HepG2 (cell line): ENCODE measurements around the gene SYNGAP1. TPM values are rescaled to one million over a fixed set of nuclear protein-coding genes. Genes with fewer than 3 reads are reported as not detected.
A peak's percentile ranks its signal among the peaks of the same experiment; 100 is the strongest.

Experiments used
- CEBPB ChIP-seq: IDR thresholded peaks from 2 replicates; pipeline ENCODE4 v1.6.1; 2011; ENCODE audit warnings: low read depth, low read length, improper control_type of control experiment, borderline replicate concordance
- CREB1 ChIP-seq, 2 experiments: fragments of 450-650 bp in 1 of 2; IDR thresholded peaks; 2 replicates each; pipeline ENCODE4 v1.6.1; 2016 to 2017; ENCODE audit warnings: control low read depth in 1 of 2, mild to moderate bottlenecking in 1 of 2, missing compliant biosample characterization in 1 of 2, missing genetic modification characterization in 1 of 2
- EZH2 ChIP-seq: conservative IDR thresholded peaks from 2 replicates; pipeline ENCODE4 v1.6.1; 2012; ENCODE audit warnings: mild to moderate bottlenecking, low read depth, low read length, moderate library complexity
- GATAD2A ChIP-seq: IDR thresholded peaks from 2 replicates; pipeline ENCODE4 v1.6.1; 2016
- GZF1 ChIP-seq: sonication (generic); formaldehyde crosslinking; IDR thresholded peaks from 2 replicates; pipeline ENCODE4 v1.5.1; 2020; ENCODE audit warnings: mild to moderate bottlenecking, missing genetic modification reagents
- KLF13 ChIP-seq: sonication (generic); formaldehyde crosslinking; IDR thresholded peaks from 2 replicates; pipeline ENCODE4 v1.4.0; 2020; ENCODE audit warnings: mild to moderate bottlenecking, missing genetic modification reagents
- PAF1 ChIP-seq: IDR thresholded peaks from 2 replicates; pipeline ENCODE4 v1.6.1; 2016; ENCODE audit warnings: missing genetic modification reagents, missing compliant biosample characterization
- PRMT3 ChIP-seq: sonication (generic); formaldehyde crosslinking; IDR thresholded peaks from 2 replicates; pipeline ENCODE4 v1.8.1; 2022; ENCODE audit warnings: low read depth, mild to moderate bottlenecking, moderate library complexity, missing genetic modification reagents, borderline replicate concordance
- SIX1 ChIP-seq: sonication (generic); formaldehyde crosslinking; IDR thresholded peaks from 2 replicates; pipeline ENCODE4 v1.4.0; 2020; ENCODE audit warnings: missing genetic modification reagents, borderline replicate concordance
- ZNF33A ChIP-seq: sonication (generic); formaldehyde crosslinking; IDR thresholded peaks from 2 replicates; pipeline ENCODE4 v1.5.1; 2020; ENCODE audit warnings: missing genetic modification reagents, mild to moderate bottlenecking, moderate library complexity, borderline replicate concordance
- ZNF549 ChIP-seq: sonication (generic); formaldehyde crosslinking; IDR thresholded peaks from 2 replicates; pipeline ENCODE4 v1.5.0; 2020; ENCODE audit warnings: missing genetic modification reagents
- ZNF720 ChIP-seq: sonication (generic); formaldehyde crosslinking; IDR thresholded peaks from 2 replicates; pipeline ENCODE4 v1.4.0; 2020; ENCODE audit warnings: missing genetic modification reagents
- polyA plus RNA-seq, 8 experiments: library from polyadenylated mRNA; depleted of rRNA in 3 of 8; stranded (reverse) in 7 of 8; unstranded in 1 of 8; fragments of >200 nt; fragmentation: Illumina TruSeq in 4 of 8; extraction: Trizol in 4 of 8; gene quantifications; 2 replicates each; pipeline versions ENCODE4 v1.2.1 to v1.2.3, GENCODE V29; 2011 to 2016; ENCODE audit warnings: low read depth in 4 of 8, missing spikeins in 1 of 8, mixed read lengths in 1 of 8; ENCODE audit not compliant: insufficient read depth in 1 of 8
- total RNA-seq, 5 experiments: library from RNA; depleted of rRNA; stranded (reverse); fragments of >200 nt; fragmentation: Illumina TruSeq; extraction: Trizol; gene quantifications; 2 replicates each; pipeline ENCODE4 v1.2.3, GENCODE V29; 2016; ENCODE audit warnings: low read depth in 1 of 5
- TF ChIP-seq, protein P1 (sequence below): sonication (generic); formaldehyde crosslinking; IDR thresholded peaks from 2 replicates; pipeline ENCODE4 v1.4.0; 2020; ENCODE audit warnings: mild to moderate bottlenecking, missing genetic modification reagents
- TF ChIP-seq, protein P2 (sequence below), 2 experiments: fragments of 450-650 bp in 1 of 2; sonication (generic) in 1 of 2; formaldehyde crosslinking; IDR thresholded peaks; 2 replicates each; pipeline versions ENCODE4 v1.5.0 to v1.8.0; 2020 to 2022; ENCODE audit warnings: mild to moderate bottlenecking in 1 of 2, missing genetic modification reagents in 1 of 2
- TF ChIP-seq, protein P3 (sequence below): sonication (generic); formaldehyde crosslinking; IDR thresholded peaks from 2 replicates; pipeline ENCODE4 v1.5.0; 2020; ENCODE audit warnings: mild to moderate bottlenecking, missing genetic modification reagents
- TF ChIP-seq, protein P4 (sequence below): sonication (generic); formaldehyde crosslinking; IDR thresholded peaks from 2 replicates; pipeline ENCODE4 v1.4.0; 2020; ENCODE audit warnings: missing genetic modification reagents

The SYNGAP1 gene
- total and polyA plus RNA-seq, 2 of the 13 experiments (the other 11 are each of a cell fraction or from before 2014, with no cell fraction given): 0.75 to 1.1 TPM

DNA sequence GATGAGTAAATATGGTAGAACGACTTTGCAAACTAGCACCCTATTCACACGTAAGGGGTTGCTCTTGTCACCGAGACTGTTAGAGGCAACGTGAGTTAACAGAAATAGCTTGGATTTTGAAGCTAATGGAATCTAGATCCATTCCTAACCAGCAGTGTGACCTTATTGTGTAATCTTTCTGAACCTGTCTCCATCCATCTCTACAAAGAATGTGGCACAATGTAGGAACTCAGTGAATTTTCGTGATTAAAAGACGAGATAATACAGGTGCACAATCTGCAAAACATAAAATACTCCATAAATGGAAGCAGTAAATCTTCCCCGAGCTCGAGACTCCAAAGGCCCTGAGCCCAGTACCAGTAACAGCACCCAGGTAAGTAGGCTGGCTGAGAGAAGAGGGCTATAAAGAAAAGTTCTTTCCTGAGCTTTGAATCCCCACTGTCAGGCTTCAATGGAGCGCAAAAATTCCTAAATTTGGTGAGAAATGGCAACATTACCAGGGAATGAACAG, 29.0 kb upstream of the SYNGAP1 start (continued):
- TF ChIP-seq, protein P1, sequence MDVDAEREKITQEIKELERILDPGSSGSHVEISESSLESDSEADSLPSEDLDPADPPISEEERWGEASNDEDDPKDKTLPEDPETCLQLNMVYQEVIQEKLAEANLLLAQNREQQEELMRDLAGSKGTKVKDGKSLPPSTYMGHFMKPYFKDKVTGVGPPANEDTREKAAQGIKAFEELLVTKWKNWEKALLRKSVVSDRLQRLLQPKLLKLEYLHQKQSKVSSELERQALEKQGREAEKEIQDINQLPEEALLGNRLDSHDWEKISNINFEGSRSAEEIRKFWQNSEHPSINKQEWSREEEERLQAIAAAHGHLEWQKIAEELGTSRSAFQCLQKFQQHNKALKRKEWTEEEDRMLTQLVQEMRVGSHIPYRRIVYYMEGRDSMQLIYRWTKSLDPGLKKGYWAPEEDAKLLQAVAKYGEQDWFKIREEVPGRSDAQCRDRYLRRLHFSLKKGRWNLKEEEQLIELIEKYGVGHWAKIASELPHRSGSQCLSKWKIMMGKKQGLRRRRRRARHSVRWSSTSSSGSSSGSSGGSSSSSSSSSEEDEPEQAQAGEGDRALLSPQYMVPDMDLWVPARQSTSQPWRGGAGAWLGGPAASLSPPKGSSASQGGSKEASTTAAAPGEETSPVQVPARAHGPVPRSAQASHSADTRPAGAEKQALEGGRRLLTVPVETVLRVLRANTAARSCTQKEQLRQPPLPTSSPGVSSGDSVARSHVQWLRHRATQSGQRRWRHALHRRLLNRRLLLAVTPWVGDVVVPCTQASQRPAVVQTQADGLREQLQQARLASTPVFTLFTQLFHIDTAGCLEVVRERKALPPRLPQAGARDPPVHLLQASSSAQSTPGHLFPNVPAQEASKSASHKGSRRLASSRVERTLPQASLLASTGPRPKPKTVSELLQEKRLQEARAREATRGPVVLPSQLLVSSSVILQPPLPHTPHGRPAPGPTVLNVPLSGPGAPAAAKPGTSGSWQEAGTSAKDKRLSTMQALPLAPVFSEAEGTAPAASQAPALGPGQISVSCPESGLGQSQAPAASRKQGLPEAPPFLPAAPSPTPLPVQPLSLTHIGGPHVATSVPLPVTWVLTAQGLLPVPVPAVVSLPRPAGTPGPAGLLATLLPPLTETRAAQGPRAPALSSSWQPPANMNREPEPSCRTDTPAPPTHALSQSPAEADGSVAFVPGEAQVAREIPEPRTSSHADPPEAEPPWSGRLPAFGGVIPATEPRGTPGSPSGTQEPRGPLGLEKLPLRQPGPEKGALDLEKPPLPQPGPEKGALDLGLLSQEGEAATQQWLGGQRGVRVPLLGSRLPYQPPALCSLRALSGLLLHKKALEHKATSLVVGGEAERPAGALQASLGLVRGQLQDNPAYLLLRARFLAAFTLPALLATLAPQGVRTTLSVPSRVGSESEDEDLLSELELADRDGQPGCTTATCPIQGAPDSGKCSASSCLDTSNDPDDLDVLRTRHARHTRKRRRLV (CRISPR knock-in tag): no peak
- TF ChIP-seq, protein P2, sequence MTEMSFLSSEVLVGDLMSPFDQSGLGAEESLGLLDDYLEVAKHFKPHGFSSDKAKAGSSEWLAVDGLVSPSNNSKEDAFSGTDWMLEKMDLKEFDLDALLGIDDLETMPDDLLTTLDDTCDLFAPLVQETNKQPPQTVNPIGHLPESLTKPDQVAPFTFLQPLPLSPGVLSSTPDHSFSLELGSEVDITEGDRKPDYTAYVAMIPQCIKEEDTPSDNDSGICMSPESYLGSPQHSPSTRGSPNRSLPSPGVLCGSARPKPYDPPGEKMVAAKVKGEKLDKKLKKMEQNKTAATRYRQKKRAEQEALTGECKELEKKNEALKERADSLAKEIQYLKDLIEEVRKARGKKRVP (CRISPR knock-in tag; IDR thresholded peaks at IDR 0.05): no peak
- TF ChIP-seq PAF1 (no peak), EZH2 (no peak), PRMT3 (CRISPR knock-in tag) (no peak), GZF1 (no peak), KLF13 (CRISPR knock-in tag) (no peak), GATAD2A (CRISPR knock-in tag) (no peak), CEBPB (peak; percentile 83), ZNF720 (CRISPR knock-in tag) (no peak), ZNF33A (CRISPR knock-in tag) (no peak), SIX1 (CRISPR knock-in tag) (no peak), ZNF549 (CRISPR knock-in tag) (no peak), CREB1 (IDR thresholded peaks at IDR 0.05) (no peak), CREB1 (CRISPR knock-in tag; IDR thresholded peaks at IDR 0.05) (no peak)
- TF ChIP-seq, protein P3, sequence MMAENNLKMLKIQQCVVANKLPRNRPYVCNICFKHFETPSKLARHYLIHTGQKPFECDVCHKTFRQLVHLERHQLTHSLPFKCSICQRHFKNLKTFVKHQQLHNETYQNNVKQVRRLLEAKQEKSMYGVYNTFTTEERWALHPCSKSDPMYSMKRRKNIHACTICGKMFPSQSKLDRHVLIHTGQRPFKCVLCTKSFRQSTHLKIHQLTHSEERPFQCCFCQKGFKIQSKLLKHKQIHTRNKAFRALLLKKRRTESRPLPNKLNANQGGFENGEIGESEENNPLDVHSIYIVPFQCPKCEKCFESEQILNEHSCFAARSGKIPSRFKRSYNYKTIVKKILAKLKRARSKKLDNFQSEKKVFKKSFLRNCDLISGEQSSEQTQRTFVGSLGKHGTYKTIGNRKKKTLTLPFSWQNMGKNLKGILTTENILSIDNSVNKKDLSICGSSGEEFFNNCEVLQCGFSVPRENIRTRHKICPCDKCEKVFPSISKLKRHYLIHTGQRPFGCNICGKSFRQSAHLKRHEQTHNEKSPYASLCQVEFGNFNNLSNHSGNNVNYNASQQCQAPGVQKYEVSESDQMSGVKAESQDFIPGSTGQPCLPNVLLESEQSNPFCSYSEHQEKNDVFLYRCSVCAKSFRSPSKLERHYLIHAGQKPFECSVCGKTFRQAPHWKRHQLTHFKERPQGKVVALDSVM: no peak
- TF ChIP-seq, protein P4, sequence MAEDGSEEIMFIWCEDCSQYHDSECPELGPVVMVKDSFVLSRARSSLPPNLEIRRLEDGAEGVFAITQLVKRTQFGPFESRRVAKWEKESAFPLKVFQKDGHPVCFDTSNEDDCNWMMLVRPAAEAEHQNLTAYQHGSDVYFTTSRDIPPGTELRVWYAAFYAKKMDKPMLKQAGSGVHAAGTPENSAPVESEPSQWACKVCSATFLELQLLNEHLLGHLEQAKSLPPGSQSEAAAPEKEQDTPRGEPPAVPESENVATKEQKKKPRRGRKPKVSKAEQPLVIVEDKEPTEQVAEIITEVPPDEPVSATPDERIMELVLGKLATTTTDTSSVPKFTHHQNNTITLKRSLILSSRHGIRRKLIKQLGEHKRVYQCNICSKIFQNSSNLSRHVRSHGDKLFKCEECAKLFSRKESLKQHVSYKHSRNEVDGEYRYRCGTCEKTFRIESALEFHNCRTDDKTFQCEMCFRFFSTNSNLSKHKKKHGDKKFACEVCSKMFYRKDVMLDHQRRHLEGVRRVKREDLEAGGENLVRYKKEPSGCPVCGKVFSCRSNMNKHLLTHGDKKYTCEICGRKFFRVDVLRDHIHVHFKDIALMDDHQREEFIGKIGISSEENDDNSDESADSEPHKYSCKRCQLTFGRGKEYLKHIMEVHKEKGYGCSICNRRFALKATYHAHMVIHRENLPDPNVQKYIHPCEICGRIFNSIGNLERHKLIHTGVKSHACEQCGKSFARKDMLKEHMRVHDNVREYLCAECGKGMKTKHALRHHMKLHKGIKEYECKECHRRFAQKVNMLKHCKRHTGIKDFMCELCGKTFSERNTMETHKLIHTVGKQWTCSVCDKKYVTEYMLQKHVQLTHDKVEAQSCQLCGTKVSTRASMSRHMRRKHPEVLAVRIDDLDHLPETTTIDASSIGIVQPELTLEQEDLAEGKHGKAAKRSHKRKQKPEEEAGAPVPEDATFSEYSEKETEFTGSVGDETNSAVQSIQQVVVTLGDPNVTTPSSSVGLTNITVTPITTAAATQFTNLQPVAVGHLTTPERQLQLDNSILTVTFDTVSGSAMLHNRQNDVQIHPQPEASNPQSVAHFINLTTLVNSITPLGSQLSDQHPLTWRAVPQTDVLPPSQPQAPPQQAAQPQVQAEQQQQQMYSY: no peak
